MM.1S (cell line): ENCODE measurements around the gene ORAI2.

Experiments used
- DNase-seq: peaks from one replicate; pipeline ENCODE4 v3.0.0-alpha.2; 2015
- H2AFZ ChIP-seq: fragments of 300-600 bp; sonication (generic); 2 replicates; pipeline ENCODE4 v1.6.0; 2016; ENCODE audit warnings: antibody characterized with exemption, low read length
- H3F3A ChIP-seq: fragments of 300-600 bp; sonication (generic); 2 replicates; pipeline ENCODE4 v1.6.1; 2016; ENCODE audit warnings: mild to moderate bottlenecking, antibody characterized with exemption, low read length, moderate library complexity, mixed read lengths; ENCODE audit not compliant: insufficient read depth
- H3K27ac ChIP-seq: fragments of 300-600 bp; sonication (generic); 2 replicates; pipeline ENCODE4 v1.5.1; 2016; ENCODE audit warnings: mild to moderate bottlenecking, low read length
- H3K27me3 ChIP-seq: fragments of 300-600 bp; sonication (generic); replicated peaks from 2 replicates; pipeline ENCODE4 v1.6.0; 2016; ENCODE audit warnings: low read length; ENCODE audit not compliant: insufficient read depth
- H3K36me3 ChIP-seq: fragments of 300-600 bp; sonication (generic); replicated peaks from 2 replicates; pipeline ENCODE4 v1.6.1; 2016; ENCODE audit warnings: mild to moderate bottlenecking, low read length, mixed read lengths; ENCODE audit not compliant: insufficient read depth
- H3K4me1 ChIP-seq: fragments of 300-600 bp; sonication (generic); 2 replicates; pipeline ENCODE4 v1.6.1; 2016; ENCODE audit warnings: low read length, mixed read lengths
- H3K4me2 ChIP-seq: fragments of 300-600 bp; sonication (generic); 2 replicates; pipeline ENCODE4 v1.6.0; 2016; ENCODE audit warnings: low read depth, low read length
- H3K4me3 ChIP-seq: fragments of 300-600 bp; sonication (generic); 2 replicates; pipeline ENCODE4 v1.5.1; 2016; ENCODE audit warnings: low read length, mixed read lengths
- H3K79me2 ChIP-seq: fragments of 300-600 bp; sonication (generic); 2 replicates; pipeline ENCODE4 v1.6.1; 2016; ENCODE audit warnings: mixed run types, low read length, mixed read lengths
- H3K9ac ChIP-seq: fragments of 300-600 bp; sonication (generic); 2 replicates; pipeline ENCODE4 v1.6.1; 2016; ENCODE audit warnings: low read length, mixed read lengths
- H3K9me2 ChIP-seq: fragments of 300-600 bp; sonication (generic); replicated peaks from 2 replicates; pipeline ENCODE4 v1.6.1; 2016; ENCODE audit warnings: mild to moderate bottlenecking, low read length, mixed read lengths; ENCODE audit not compliant: insufficient read depth
- H3K9me3 ChIP-seq: fragments of 300-600 bp; sonication (generic); replicated peaks from 2 replicates; pipeline ENCODE4 v1.6.1; 2016; ENCODE audit warnings: mild to moderate bottlenecking, low read length, mixed read lengths; ENCODE audit not compliant: insufficient read depth
- H4K20me1 ChIP-seq: fragments of 300-600 bp; sonication (generic); 2 replicates; pipeline ENCODE4 v1.6.1; 2016; ENCODE audit warnings: mild to moderate bottlenecking, low read length, moderate library complexity, mixed read lengths; ENCODE audit not compliant: insufficient read depth
- CTCF ChIP-seq: fragments of 300-600 bp; sonication (generic); IDR thresholded peaks from 2 replicates; pipeline ENCODE4 v1.5.1; 2016; ENCODE audit warnings: antibody characterized with exemption, low read length, mixed read lengths
- EZH2 ChIP-seq: fragments of 300-600 bp; sonication (generic); optimal IDR thresholded peaks from 2 replicates; pipeline ENCODE3; 2017; ENCODE audit warnings: low read depth, mild to moderate bottlenecking, antibody characterized with exemption, low read length, mixed read lengths
- EZH2phosphoT487 ChIP-seq: fragments of 300-600 bp; sonication (generic); IDR thresholded peaks from 2 replicates; pipeline ENCODE4 v1.6.1; 2018; ENCODE audit warnings: antibody characterized with exemption, low read length

The ORAI2 gene

GRCh38 chr7:102395592-102395872 lies 37.8 kb upstream of the ORAI2 start:
- H4K20me1 ChIP-seq, result no peaks in the 10 kb centered on the region
- H3K27ac ChIP-seq, result peak overlapping the region; percentile 62
- H3K4me3 ChIP-seq, result peak overlapping the region; percentile 100
- peak overlapping the region; percentile 87 for H3K4me2 ChIP-seq
- H3K9ac ChIP-seq, result peak overlapping the region; percentile 33
- peaks cover 14% of the 10 kb centered on the region for H3K4me1 ChIP-seq
- H3F3A ChIP-seq, result peaks cover 11% of the 10 kb centered on the region
- TF ChIP-seq CTCF (no peak), EZH2 (no peak), EZH2phosphoT487 (no peak)
- H3K9me3 ChIP-seq, result no peaks in the 10 kb centered on the region
- H2AFZ ChIP-seq, result 0 out of 2 replicates have a peak overlapping the region, but pooled peaks have one; percentile 7
- DNase-seq, result no peak
- H3K36me3 ChIP-seq, result peaks cover 3% of the 10 kb centered on the region; the same call in 1 of the 2 replicates
- H3K27me3 ChIP-seq, result no peaks in the 10 kb centered on the region
- no peaks in the 10 kb centered on the region for H3K9me2 ChIP-seq
- peaks cover 49% of the 10 kb centered on the region for H3K79me2 ChIP-seq

DNA sequence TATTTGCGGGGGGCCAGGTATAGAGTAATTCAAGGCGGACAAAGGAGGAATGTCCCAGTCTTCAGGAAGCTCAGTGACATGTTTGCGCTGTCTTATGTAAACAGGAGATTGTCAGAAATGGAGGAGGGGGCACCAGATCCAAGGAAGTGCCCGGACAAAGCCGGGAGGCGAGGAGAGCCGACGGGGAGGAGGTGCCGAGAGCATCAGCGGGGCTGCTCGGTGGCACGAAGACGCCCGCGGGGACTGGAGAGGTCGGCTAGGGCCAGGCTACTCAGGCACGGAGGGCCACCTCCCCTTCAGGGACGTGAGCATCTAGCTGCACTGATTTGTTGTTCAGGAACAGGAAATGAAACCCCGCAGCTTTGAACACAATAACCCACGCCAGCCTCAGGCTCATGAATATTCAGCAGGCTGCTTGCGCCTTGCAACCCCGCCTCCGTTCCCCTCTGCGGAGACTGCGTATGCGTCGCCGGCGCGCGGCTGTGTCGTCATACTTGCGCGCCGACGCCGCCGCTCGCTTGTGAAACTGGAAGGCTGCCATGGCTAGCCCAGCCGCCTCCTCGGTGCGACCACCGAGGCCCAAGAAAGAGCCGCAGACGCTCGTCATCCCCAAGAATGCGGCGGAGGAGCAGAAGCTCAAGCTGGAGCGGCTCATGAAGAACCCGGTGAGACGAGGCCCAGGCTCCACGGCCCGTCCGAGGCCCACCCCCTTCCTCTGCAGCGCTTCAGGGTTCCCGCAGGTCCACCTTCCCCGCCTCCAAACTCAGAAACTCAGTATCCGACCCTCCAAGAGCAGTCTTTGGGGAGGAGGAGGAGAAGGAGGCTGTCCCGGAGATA lies 37.3 kb upstream of the ORAI2 start, which contains the start of gene PRKRIP1:
Gene PRKRIP1 (plus strand): TSS at position 491 of the 837 bp plus-strand sequence. CDS start 49 bp downstream, at position 540.
- Histone ChIP-seq H3K36me3 (peaks cover 3% of the 10 kb centered on the region; the same call in 1 of the 2 replicates), H3K4me1 (peaks cover 12% of the 10 kb centered on the region), H3K27ac (peak within 1 kb of the TSS; percentile 62), H3K27me3 (no peaks in the 10 kb centered on the region), H3K4me2 (peak within 1 kb of the TSS; percentile 91), H3K79me2 (peaks cover 44% of the 10 kb centered on the region), H3K4me3 (peak within 1 kb of the TSS; percentile 100), H3K9me2 (no peaks in the 10 kb centered on the region), H3K9me3 (no peaks in the 10 kb centered on the region), H2AFZ (peak within 1 kb of the TSS; percentile 49), H4K20me1 (no peaks in the 10 kb centered on the region), H3F3A (peaks cover 11% of the 10 kb centered on the region), H3K9ac (peak within 1 kb of the TSS; percentile 95)
- DNase-seq, result peak; percentile 100
- no peak for TF ChIP-seq EZH2phosphoT487

DNA sequence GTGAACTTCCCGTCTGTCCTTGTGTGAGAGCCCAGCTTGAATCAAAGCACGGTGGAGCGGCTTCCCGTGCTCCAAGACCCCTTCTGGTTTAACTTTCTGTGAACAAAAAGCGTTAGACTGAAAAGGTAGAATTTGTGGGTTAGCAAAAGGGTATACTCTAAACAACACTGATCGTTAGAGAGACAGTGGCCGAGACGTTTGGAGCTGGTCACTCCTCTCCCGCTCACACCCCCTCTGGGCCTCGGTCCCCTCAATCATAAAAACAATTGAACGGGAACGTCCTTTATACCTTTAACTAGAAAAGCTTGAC lies 36.7 kb upstream of the ORAI2 start:
- Histone ChIP-seq H3K27ac (peak overlapping the region; percentile 52; the same call in 1 of the 2 replicates), H2AFZ (peak overlapping the region; percentile 49), H3K9me2 (no peaks in the 10 kb centered on the region), H4K20me1 (no peaks in the 10 kb centered on the region), H3K4me3 (peak overlapping the region; percentile 100), H3K36me3 (peaks cover 3% of the 10 kb centered on the region; the same call in 1 of the 2 replicates), H3K4me2 (peak overlapping the region; percentile 91), H3K79me2 (peaks cover 43% of the 10 kb centered on the region), H3K9me3 (no peaks in the 10 kb centered on the region), H3K4me1 (peaks cover 12% of the 10 kb centered on the region), H3K27me3 (no peaks in the 10 kb centered on the region), H3K9ac (peak overlapping the region; percentile 95), H3F3A (peaks cover 11% of the 10 kb centered on the region)
- TF ChIP-seq EZH2phosphoT487 (no peak), CTCF (no peak), EZH2 (no peak)
- DNase-seq, result no peak

GRCh38 chr7:102398543-102398942 lies 34.8 kb upstream of the ORAI2 start:
- Histone ChIP-seq H3K36me3 (peaks cover 3% of the 10 kb centered on the region; the same call in 1 of the 2 replicates), H4K20me1 (no peaks in the 10 kb centered on the region), H3K4me3 (no peak overlapping the region), H3K9ac (no peak overlapping the region), H3K4me2 (no peak overlapping the region), H3K27me3 (no peaks in the 10 kb centered on the region), H3K79me2 (peaks cover 36% of the 10 kb centered on the region), H3K27ac (no peak overlapping the region), H3K9me2 (no peaks in the 10 kb centered on the region), H3F3A (peaks cover 21% of the 10 kb centered on the region), H2AFZ (no peak overlapping the region), H3K4me1 (peaks cover 17% of the 10 kb centered on the region), H3K9me3 (no peaks in the 10 kb centered on the region)
- no peak for DNase-seq
- no peak for TF ChIP-seq EZH2phosphoT487
- TF ChIP-seq EZH2, result no peak
- no peak for TF ChIP-seq CTCF
